Bronchial epithelial cell (primary cell): ENCODE measurements around the gene FAM185A. TPM values are rescaled to one million over a fixed set of nuclear protein-coding genes. Genes with fewer than 3 reads are reported as not detected.

Source experiments
- DNase-seq: peaks from one replicate; pipeline ENCODE4 v3.0.0-alpha.2; 2010; ENCODE audit warnings: low read depth
- FAIRE-seq: peaks from 2 replicates; lab custom pipeline; 2011; peaks lifted over from hg19 to GRCh38; lab: Jason Lieb, UNC
- H3K27me3 ChIP-seq: 2 replicates; pipeline ENCODE4 v1.5.1; 2011; ENCODE audit warnings: low read length; ENCODE audit not compliant: control insufficient read depth, insufficient read depth
- H3K36me3 ChIP-seq: 2 replicates; pipeline ENCODE4 v1.5.1; 2011; ENCODE audit warnings: low read length; ENCODE audit not compliant: control insufficient read depth, insufficient read depth
- H3K4me3 ChIP-seq: 2 replicates; pipeline ENCODE4 v1.5.1; 2011; ENCODE audit warnings: mild to moderate bottlenecking, low read depth, low read length, control low read depth
- total RNA-seq: library from RNA; depleted of rRNA; stranded (reverse); fragments of >200 nt; gene quantifications from 2 replicates; pipeline ENCODE4 v1.2.1, GENCODE V29; 2014
- TF ChIP-seq, protein P1 (sequence below): IDR thresholded peaks from 2 replicates; pipeline ENCODE4 v1.5.1; 2011; ENCODE audit warnings: mild to moderate bottlenecking, moderate library complexity, low read length, control low read depth, inconsistent platforms; ENCODE audit not compliant: insufficient read depth, severe bottlenecking

FAM185A gene
- total RNA-seq, 1 donor from 2014 or later: 9.2 TPM

GRCh38 chr7:102829075-102829474 lies 80.3 kb downstream of the FAM185A start:
- Histone ChIP-seq H3K4me3 (no peak overlapping the region), H3K36me3 (peaks cover 1% of the 10 kb centered on the region), H3K27me3 (no peaks in the 10 kb centered on the region)
- no peak for DNase-seq
- no peak for FAIRE-seq
- TF ChIP-seq, protein P1, sequence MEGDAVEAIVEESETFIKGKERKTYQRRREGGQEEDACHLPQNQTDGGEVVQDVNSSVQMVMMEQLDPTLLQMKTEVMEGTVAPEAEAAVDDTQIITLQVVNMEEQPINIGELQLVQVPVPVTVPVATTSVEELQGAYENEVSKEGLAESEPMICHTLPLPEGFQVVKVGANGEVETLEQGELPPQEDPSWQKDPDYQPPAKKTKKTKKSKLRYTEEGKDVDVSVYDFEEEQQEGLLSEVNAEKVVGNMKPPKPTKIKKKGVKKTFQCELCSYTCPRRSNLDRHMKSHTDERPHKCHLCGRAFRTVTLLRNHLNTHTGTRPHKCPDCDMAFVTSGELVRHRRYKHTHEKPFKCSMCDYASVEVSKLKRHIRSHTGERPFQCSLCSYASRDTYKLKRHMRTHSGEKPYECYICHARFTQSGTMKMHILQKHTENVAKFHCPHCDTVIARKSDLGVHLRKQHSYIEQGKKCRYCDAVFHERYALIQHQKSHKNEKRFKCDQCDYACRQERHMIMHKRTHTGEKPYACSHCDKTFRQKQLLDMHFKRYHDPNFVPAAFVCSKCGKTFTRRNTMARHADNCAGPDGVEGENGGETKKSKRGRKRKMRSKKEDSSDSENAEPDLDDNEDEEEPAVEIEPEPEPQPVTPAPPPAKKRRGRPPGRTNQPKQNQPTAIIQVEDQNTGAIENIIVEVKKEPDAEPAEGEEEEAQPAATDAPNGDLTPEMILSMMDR: no peak

DNA sequence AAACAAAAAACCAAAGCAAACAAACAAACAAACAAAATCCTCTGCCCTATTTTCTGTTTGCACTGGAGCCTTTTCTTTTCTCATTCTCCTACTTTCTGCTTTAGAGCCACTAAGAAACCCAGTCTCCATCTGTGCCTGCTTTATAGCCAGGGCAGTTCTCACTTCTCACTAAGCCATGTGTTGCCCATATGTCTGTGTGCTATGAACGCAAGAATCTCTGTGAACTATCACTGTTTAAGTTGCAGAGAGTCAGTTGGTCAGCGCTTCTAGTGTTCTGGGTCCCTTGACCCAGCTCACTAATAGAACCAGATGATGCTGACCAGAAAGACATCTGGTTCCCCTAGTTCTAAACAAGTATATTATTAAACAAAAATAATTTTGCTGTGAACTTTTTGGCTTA lies 81.4 kb downstream of the FAM185A start:
- no peak for DNase-seq
- Histone ChIP-seq H3K27me3 (no peaks in the 10 kb centered on the region), H3K36me3 (peaks cover 1% of the 10 kb centered on the region), H3K4me3 (no peak overlapping the region)
- TF ChIP-seq, protein P1: no peak
- no peak for FAIRE-seq

DNA sequence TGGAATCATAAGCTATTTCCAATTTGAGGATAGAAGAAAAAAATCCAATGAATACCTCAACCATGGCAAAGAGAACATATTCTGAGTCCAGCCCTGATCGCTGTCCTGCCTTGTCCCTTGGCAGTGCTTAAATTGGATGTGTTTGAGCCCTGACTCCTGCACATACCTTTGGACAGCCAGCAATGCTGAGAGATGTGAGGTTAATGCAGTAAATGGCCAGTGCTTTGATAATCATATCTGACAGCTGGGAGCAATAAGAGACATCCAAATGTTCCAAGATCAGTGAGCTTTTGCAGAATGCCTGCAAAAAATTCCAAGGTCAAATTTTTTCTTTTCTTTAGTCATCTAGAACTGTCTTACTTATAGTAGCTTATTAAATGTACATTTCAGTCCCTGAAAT lies 83.9 kb downstream of the FAM185A start:
- TF ChIP-seq, protein P1: no peak
- H3K27me3 ChIP-seq: no peaks in the 10 kb centered on the region
- DNase-seq: no peak
- no peak overlapping the region for H3K4me3 ChIP-seq
- H3K36me3 ChIP-seq: no peaks in the 10 kb centered on the region
- no peak for FAIRE-seq

- TF ChIP-seq, protein P1: no peak
- DNase-seq (no peak), FAIRE-seq (no peak)
- no peak overlapping the region for H3K4me3 ChIP-seq
- no peaks in the 10 kb centered on the region for H3K27me3 ChIP-seq
- H3K36me3 ChIP-seq: no peaks in the 10 kb centered on the region
These were observed 84.5 kb downstream of the FAM185A start for GRCh38 chr7:102833343-102833742.

GRCh38 chr7:102834466-102834865 lies 85.7 kb downstream of the FAM185A start:
- Histone ChIP-seq H3K4me3 (no peak overlapping the region), H3K27me3 (no peaks in the 10 kb centered on the region), H3K36me3 (no peaks in the 10 kb centered on the region)
- DNase-seq (no peak), FAIRE-seq (no peak)
- TF ChIP-seq, protein P1: no peak

GRCh38 chr7:102834999-102835398 lies 86.2 kb downstream of the FAM185A start:
- FAIRE-seq (no peak), DNase-seq (peak; percentile 96)
- TF ChIP-seq, protein P1: no peak
- Histone ChIP-seq H3K4me3 (no peak overlapping the region), H3K36me3 (no peaks in the 10 kb centered on the region), H3K27me3 (no peaks in the 10 kb centered on the region)
